Spleen (tissue), 11 donors: ENCODE measurements around the gene PLEKHM3. TPM values are rescaled to one million over a fixed set of nuclear protein-coding genes. Genes with fewer than 3 reads are reported as not detected.

Experiments
- DNase-seq: peaks from one replicate; pipeline ENCODE4 v3.0.0-alpha.2; 2020
- H3K27ac ChIP-seq, 8 donors: fragments of 200-600 bp; sonication (generic) in 7 of 8; 1 replicate in 4 of 8; 2 replicates in 4 of 8; pipeline versions ENCODE4 v1.5.0 to v1.8.0; 2016 to 2021; ENCODE audit warnings: inconsistent platforms in 4 of 8, mild to moderate bottlenecking in 4 of 8, moderate library complexity in 1 of 8
- H3K27me3 ChIP-seq, 7 donors: fragments of 200-600 bp; sonication (generic) in 6 of 7; replicated peaks in 1 of 7; 1 replicate in 4 of 7; 2 replicates in 3 of 7; pipeline versions ENCODE4 v1.5.0 to v1.8.0; 2016 to 2021; ENCODE audit warnings: inconsistent platforms in 3 of 7, mild to moderate bottlenecking in 1 of 7
- H3K36me3 ChIP-seq, 6 donors: fragments of 200-600 bp; sonication (generic) in 5 of 6; 1 replicate in 4 of 6; 2 replicates in 2 of 6; pipeline versions ENCODE4 v1.5.0 to v1.8.0; 2016 to 2021; ENCODE audit warnings: inconsistent platforms in 2 of 6
- H3K4me1 ChIP-seq, 6 donors: fragments of 200-600 bp; sonication (generic) in 5 of 6; 1 replicate in 3 of 6; 2 replicates in 3 of 6; pipeline versions ENCODE4 v1.5.0 to v1.8.0; 2016 to 2021; ENCODE audit warnings: inconsistent platforms in 3 of 6
- H3K4me3 ChIP-seq, 8 donors: fragments of 200-600 bp; sonication (generic) in 7 of 8; 1 replicate in 4 of 8; 2 replicates in 4 of 8; pipeline versions ENCODE4 v1.5.0 to v1.8.0; 2016 to 2021; ENCODE audit warnings: inconsistent platforms in 4 of 8, mild to moderate bottlenecking in 4 of 8, moderate library complexity in 2 of 8
- H3K9me3 ChIP-seq, 8 donors: fragments of 200-600 bp; sonication (generic) in 7 of 8; 1 replicate in 4 of 8; 2 replicates in 4 of 8; pipeline versions ENCODE4 v1.5.0 to v1.8.0; 2016 to 2021; ENCODE audit warnings: inconsistent platforms in 4 of 8
- CTCF ChIP-seq, 11 experiments: fragments of 200-600 bp in 7 of 11; fragments of 450-650 bp in 4 of 11; sonication (generic) in 4 of 11; IDR thresholded peaks in 8 of 11; conservative IDR thresholded peaks in 3 of 11; 1 replicate in 7 of 11; 2 replicates in 4 of 11; pipeline versions ENCODE4 v1.4.0 to v1.8.0; 2016 to 2021; ENCODE audit warnings: antibody characterized with exemption in 11 of 11, inconsistent platforms in 4 of 11, mild to moderate bottlenecking in 1 of 11
- POLR2A ChIP-seq, 3 donors: fragments of 450-650 bp; IDR thresholded peaks; one replicate each; pipeline ENCODE4 v1.5.1; 2017; ENCODE audit warnings: antibody characterized with exemption in 3 of 3, mild to moderate bottlenecking in 1 of 3
- POLR2AphosphoS5 ChIP-seq, 3 donors: sonication (generic); formaldehyde crosslinking; IDR thresholded peaks; one replicate each; pipeline ENCODE4 v1.5.1; 2017; ENCODE audit warnings: antibody characterized with exemption in 3 of 3
- WGBS, 5 donors: extraction: QIAGEN DNeasy Blood & Tissue Kit in 3 of 5; methylation state at CpG; one replicate each; pipeline versions ENCODE4 v1.1.5 to v1.1.7; 2013 to 2018; 5-methylcytosine and 5-hydroxymethylcytosine counted together
- intact Hi-C: fragments of 100-400 bp; cut with DNase I; formaldehyde crosslinking; loops from one replicate; pipeline ENCODE4 v1.15.0; 2023; ENCODE audit warnings: low total_unique reads
- polyA plus RNA-seq, 3 donors: library from polyadenylated mRNA; stranded (reverse); fragments of 200-250 nt; gene quantifications; one replicate each; pipeline ENCODE4 v1.2.1, GENCODE V29; 2013
- total RNA-seq, 7 donors: library from RNA; depleted of rRNA in 3 of 7; stranded (reverse); fragments of >200 nt in 3 of 7; fragmentation: NEBNext Ultra II Directional in 4 of 7; extraction: Animal tissue kit (Norgen Biotek cat#: 25700) in 4 of 7; gene quantifications; one replicate each; pipeline versions ENCODE4 v1.1.0 to v1.2.1, GENCODE V29; 2016 to 2021
- donor health status: healthy with polysubstance abuse.
- donor health status: DM: no; HTN: no; CAD: no; lungs with moderate emphysema.
- donor health status: DM: no; HTN: no; CAD: no.
- donor health status: Bipolar disorder and iron deficiency.
- donor health status: healthy.
- donor health status: DM: no; HTN: no; CAD: no.
- donor health status: DM: yes; HTN: yes; CAD: no.

Gene PLEKHM3
- total and polyA plus RNA-seq, 10 donors: 2.4 to 24.3 (median 18.3) TPM

DNA sequence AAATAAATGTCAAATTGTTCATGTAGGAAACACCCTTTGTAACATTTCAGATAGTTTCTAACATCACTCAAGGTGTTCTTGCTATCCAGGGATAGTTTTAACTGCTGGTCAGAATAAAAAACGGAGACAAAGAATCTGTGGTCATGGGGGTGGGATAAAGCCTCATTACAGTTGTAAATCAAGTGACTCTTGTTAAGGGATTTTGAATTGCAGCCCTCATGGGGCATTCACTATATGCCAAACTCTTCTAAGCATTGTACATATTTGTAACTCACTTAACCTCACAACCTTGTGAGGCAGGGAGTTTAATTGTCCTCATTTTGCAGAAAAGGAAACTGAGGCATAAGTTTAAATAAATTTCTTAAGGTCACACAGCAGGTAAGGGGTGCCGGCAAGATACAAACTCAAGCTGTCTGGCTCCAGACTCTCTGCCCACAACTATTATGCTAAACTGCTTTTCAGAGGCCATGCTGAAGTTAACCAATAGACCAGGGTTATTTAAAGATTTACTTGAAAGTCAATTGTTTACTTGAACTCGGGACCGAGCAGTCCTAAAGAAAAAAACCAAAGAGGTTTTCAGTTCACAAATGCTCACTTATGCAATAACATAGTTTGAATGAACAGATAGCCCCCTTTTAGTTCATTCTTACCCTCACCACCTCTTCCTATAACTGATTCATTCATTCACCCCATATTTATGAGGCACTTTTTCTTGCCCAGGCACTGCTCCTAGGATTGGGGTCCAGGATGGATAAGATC is 134.1 kb downstream of the PLEKHM3 start:
- TF ChIP-seq CTCF (IDR thresholded peaks at IDR 0.05 in 8 of 11, conservative IDR thresholded peaks at IDR 0.05 in 3 of 11): no peak
- TF ChIP-seq POLR2AphosphoS5 (IDR thresholded peaks at IDR 0.05): no peak
- no peak for TF ChIP-seq POLR2A (IDR thresholded peaks at IDR 0.05)
- Histone ChIP-seq H3K36me3 (no peaks in the 10 kb centered on the region), H3K27me3 (no peaks in the 10 kb centered on the region), H3K9me3 (no peaks in the 10 kb centered on the region), H3K4me1 (peaks cover 0 to 30% (median 12%) of the 10 kb centered on the region in 6 donors), H3K4me3 (no peak overlapping the region), H3K27ac (no peak overlapping the region)
- intact Hi-C loops: no loop called here
- DNase-seq: no peak
- 91 to 97% (median 93%) methylated on average over 4 of the region's 4 CpGs for WGBS, 5 donors

- Histone ChIP-seq H3K36me3 (no peaks in the 10 kb centered on the region), H3K9me3 (no peaks in the 10 kb centered on the region), H3K27ac (peak overlapping the region in 4 of 8 donors; percentile 15 to 67 (median 42)), H3K4me1 (peaks cover 0 to 38% (median 7%) of the 10 kb centered on the region in 6 donors), H3K27me3 (no peaks in the 10 kb centered on the region), H3K4me3 (no peak overlapping the region)
- WGBS, 5 donors: 64 to 84% (median 79%) methylated on average over 1 of the region's 1 CpG
- intact Hi-C loops: no loop called here
- TF ChIP-seq POLR2AphosphoS5 (IDR thresholded peaks at IDR 0.05) (no peak), CTCF (IDR thresholded peaks at IDR 0.05 in 8 of 11, conservative IDR thresholded peaks at IDR 0.05 in 3 of 11) (no peak), POLR2A (IDR thresholded peaks at IDR 0.05) (no peak)
- no peak for DNase-seq
Observed at GRCh38 chr2:207887500-207887899, 137.8 kb downstream of the PLEKHM3 start.

DNA sequence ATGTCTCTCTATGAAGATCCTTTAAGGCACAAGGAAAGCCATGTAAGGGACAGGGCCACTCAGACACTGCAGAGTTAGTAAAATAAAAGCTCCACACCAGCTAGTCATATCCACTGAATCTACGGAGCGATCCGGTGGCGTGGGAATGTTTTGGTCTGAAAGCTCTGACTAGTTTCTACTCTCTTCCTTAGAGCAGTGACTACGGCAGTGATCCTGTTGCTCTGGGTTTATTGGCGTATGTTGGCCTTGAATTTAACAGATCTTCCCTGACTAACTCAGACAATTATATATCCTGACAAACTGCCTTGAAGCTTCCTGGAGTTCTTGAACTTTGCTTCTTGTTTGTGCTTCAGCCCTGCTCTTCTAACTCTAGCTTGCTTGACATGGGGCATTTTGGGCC is 140.3 kb downstream of the PLEKHM3 start:
- no peak for TF ChIP-seq POLR2AphosphoS5 (IDR thresholded peaks at IDR 0.05)
- TF ChIP-seq POLR2A (IDR thresholded peaks at IDR 0.05): no peak
- no peak for TF ChIP-seq CTCF (IDR thresholded peaks at IDR 0.05 in 8 of 11, conservative IDR thresholded peaks at IDR 0.05 in 3 of 11)
- Histone ChIP-seq H3K4me3 (no peak overlapping the region), H3K27ac (peak overlapping the region in 7 of 8 donors; percentile 30 to 67 (median 64)), H3K4me1 (peaks cover 0 to 38% (median 7%) of the 10 kb centered on the region in 6 donors), H3K27me3 (no peaks in the 10 kb centered on the region), H3K9me3 (no peaks in the 10 kb centered on the region), H3K36me3 (no peaks in the 10 kb centered on the region)
- DNase-seq: no peak
- WGBS, 5 donors: 76 to 89% (median 79%) methylated on average over 6 of the region's 6 CpGs
- intact Hi-C loops: no loop called here

- no peak for TF ChIP-seq POLR2A (IDR thresholded peaks at IDR 0.05)
- TF ChIP-seq CTCF (IDR thresholded peaks at IDR 0.05 in 8 of 11, conservative IDR thresholded peaks at IDR 0.05 in 3 of 11): no peak
- no peak for TF ChIP-seq POLR2AphosphoS5 (IDR thresholded peaks at IDR 0.05)
- Histone ChIP-seq H3K36me3 (no peaks in the 10 kb centered on the region), H3K27ac (peak overlapping the region in 5 of 8 donors; percentile 30 to 67 (median 64)), H3K4me3 (no peak overlapping the region), H3K27me3 (no peaks in the 10 kb centered on the region), H3K4me1 (peaks cover 0 to 43% (median 7%) of the 10 kb centered on the region in 6 donors), H3K9me3 (no peaks in the 10 kb centered on the region)
- 47 to 71% (median 64%) methylated on average over 2 of the region's 2 CpGs for WGBS, 5 donors
- no peak for DNase-seq
- intact Hi-C loops: no loop called here
Observed at GRCh38 chr2:207884127-207884526, 141.2 kb downstream of the PLEKHM3 start.
